Measurements from ENCODE around the gene PRDX5. TPM values are rescaled to one million over a fixed set of nuclear protein-coding genes. Genes with fewer than 3 reads are reported as not detected.

Gene PRDX5
- total RNA-seq, 1 donor from 2014 or later: 73.6 TPM

- Mint-ChIP-seq H3K4me3 (peak overlapping the region; percentile 41), H3K4me1 (peaks cover 15% of the 10 kb centered on the region), H3K9me3 (no peaks in the 10 kb centered on the region), H3K27me3 (peaks cover 30% of the 10 kb centered on the region), H3K27ac (no peak overlapping the region), H3K36me3 (ENCODE audit: low read depth) (no peaks in the 10 kb centered on the region)
- DNase-seq (no peak), ATAC-seq (ENCODE audit: low read depth) (no peak)
- no peak for TF ChIP-seq CTCF (IDR thresholded peaks at IDR 0.05)
- CTCF ChIA-PET: interaction anchor here (0.9 to 1.0 kb wide), 2 partner anchors 10 to 12 kb away, joined by 3 read pairs; partner anchors contain the start of gene CATSPERZ
- POLR2A ChIA-PET: interaction anchor here (1.2 kb wide), 1 partner anchor 18 kb away, joined by 3 read pairs; no protein-coding TSS in a partner anchor
- intact Hi-C loops (cut with micrococcal nuclease): no loop called here
Observed at GRCh38 chr11:64290352-64291261, 27.3 kb upstream of the PRDX5 start.

GRCh38 chr11:64291262-64291751 lies 26.6 kb upstream of the PRDX5 start, which contains the start of gene KCNK4:
Gene KCNK4, plus strand, starts transcription at chr11:64291302. Its CDS starts 1,717 bp downstream, at chr11:64293019.
- H3K4me3 Mint-ChIP-seq: peak within 1 kb of the TSS; percentile 41
- H3K9me3 Mint-ChIP-seq: no peaks in the 10 kb centered on the region
- H3K36me3 Mint-ChIP-seq (ENCODE audit: low read depth): no peaks in the 10 kb centered on the region
- no peak for TF ChIP-seq CTCF (IDR thresholded peaks at IDR 0.05)
- H3K4me1 Mint-ChIP-seq: peaks cover 12% of the 10 kb centered on the region
- H3K27me3 Mint-ChIP-seq: peaks cover 36% of the 10 kb centered on the region
- POLR2A ChIA-PET: no interaction called here
- CTCF ChIA-PET: interaction anchor here (0.9 kb wide), 1 partner anchor 12 kb away, joined by 3 read pairs; no protein-coding TSS in a partner anchor
- DNase-seq: no peak
- intact Hi-C loops (cut with micrococcal nuclease): no loop called here
- no peak within 1 kb of the TSS for H3K27ac Mint-ChIP-seq
- no peak for ATAC-seq (ENCODE audit: low read depth)

- Mint-ChIP-seq H3K36me3 (ENCODE audit: low read depth) (no peaks in the 10 kb centered on the region), H3K9me3 (no peaks in the 10 kb centered on the region), H3K27me3 (peaks cover 40% of the 10 kb centered on the region), H3K4me3 (peak overlapping the region; percentile 59), H3K4me1 (peaks cover 7% of the 10 kb centered on the region), H3K27ac (no peak overlapping the region)
- ATAC-seq (ENCODE audit: low read depth) (peak; percentile 55), DNase-seq (no peak)
- ChIA-PET POLR2A (interaction anchor here (0.5 to 1.5 kb wide), 2 partner anchors 50 to 65 kb away, joined by 3 read pairs; no protein-coding TSS in a partner anchor), CTCF (interaction anchor here (0.8 to 1.0 kb wide), 2 partner anchors 9 kb away, joined by 3 to 4 read pairs; partner anchors contain the start of gene CATSPERZ)
- no peak for TF ChIP-seq CTCF (IDR thresholded peaks at IDR 0.05)
- intact Hi-C loops (cut with micrococcal nuclease): no loop called here
Observed at GRCh38 chr11:64291752-64292459, 26.0 kb upstream of the PRDX5 start.

GRCh38 chr11:64292460-64293254 lies 25.3 kb upstream of the PRDX5 start:
- CTCF ChIA-PET: interaction anchor here (0.8 to 2.3 kb wide), 4 partner anchors 8 to 88 kb away, joined by 3 to 7 read pairs (median 4); partner anchors contain the start of gene CATSPERZ
- ATAC-seq (ENCODE audit: low read depth): peak; percentile 34
- peaks cover 10% of the 10 kb centered on the region for H3K4me1 Mint-ChIP-seq
- POLR2A ChIA-PET: interaction anchor here (0.5 to 1.5 kb wide), 3 partner anchors 26 to 64 kb away, joined by 3 read pairs; no protein-coding TSS in a partner anchor
- H3K27ac Mint-ChIP-seq: no peak overlapping the region
- H3K36me3 Mint-ChIP-seq (ENCODE audit: low read depth): no peaks in the 10 kb centered on the region
- no peak for TF ChIP-seq CTCF (IDR thresholded peaks at IDR 0.05)
- H3K9me3 Mint-ChIP-seq: no peaks in the 10 kb centered on the region
- no peak for DNase-seq
- H3K27me3 Mint-ChIP-seq: peaks cover 47% of the 10 kb centered on the region
- H3K4me3 Mint-ChIP-seq: peak overlapping the region; percentile 59
- intact Hi-C loops (cut with micrococcal nuclease): no loop called here
